Measurements from ENCODE around the gene CLDN1. TPM values are rescaled to one million over a fixed set of nuclear protein-coding genes. Genes with fewer than 3 reads are reported as not detected.

Gene CLDN1
- total and polyA plus RNA-seq, 3 experiments from 2014 or later: 0.09 TPM; not detected in 2

DNA sequence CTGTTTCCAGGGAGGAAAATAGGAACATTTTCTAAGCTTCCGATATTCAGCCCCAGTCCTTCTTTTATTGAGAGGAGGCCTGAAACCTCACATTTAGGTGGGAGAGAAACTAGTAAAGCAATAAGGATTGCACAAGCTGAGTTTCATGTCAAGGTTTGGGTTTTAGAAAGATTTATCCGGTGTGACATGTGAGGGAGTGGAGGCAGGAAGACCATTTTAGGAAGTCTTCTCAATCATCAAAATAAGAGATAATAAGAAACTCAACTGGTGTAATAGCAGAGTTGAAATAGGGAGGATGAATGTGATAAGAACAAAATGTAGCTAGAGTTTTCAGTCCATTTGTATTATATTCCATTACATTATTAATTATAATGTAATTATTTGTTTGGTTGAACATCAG, 38.0 kb upstream of the CLDN1 start:
- Mint-ChIP-seq H3K27me3 (no peaks in the 10 kb centered on the region), H3K27ac (no peak overlapping the region), H3K9me3 (no peaks in the 10 kb centered on the region), H3K4me1 (no peaks in the 10 kb centered on the region), H3K4me3 (no peak overlapping the region), H3K36me3 (no peaks in the 10 kb centered on the region)
- ChIA-PET POLR2A (no interaction called here), CTCF (no interaction called here)
- H3K27ac ChIP-seq (ENCODE audit: low read depth, low read length): no peak overlapping the region
- no peak overlapping the region for H3K4me3 ChIP-seq (ENCODE audit: low read length)
- no peaks in the 10 kb centered on the region for H3K27me3 ChIP-seq (ENCODE audit: insufficient read depth, low read length, poor library complexity, severe bottlenecking)
- no peaks in the 10 kb centered on the region for H3K4me1 ChIP-seq (ENCODE audit: insufficient read depth, low read length)
- DNase-seq: no peak
- H3K9me3 ChIP-seq (ENCODE audit: low read length): no peaks in the 10 kb centered on the region
- H3K36me3 ChIP-seq (ENCODE audit: insufficient read depth, low read length): no peaks in the 10 kb centered on the region

GRCh38 chr3:190359813-190360212, 37.6 kb upstream of the CLDN1 start:
- Histone ChIP-seq H3K4me1 (ENCODE audit: insufficient read depth, low read length) (no peaks in the 10 kb centered on the region), H3K36me3 (ENCODE audit: insufficient read depth, low read length) (no peaks in the 10 kb centered on the region), H3K4me3 (ENCODE audit: low read length) (no peak overlapping the region), H3K27me3 (ENCODE audit: insufficient read depth, low read length, poor library complexity, severe bottlenecking) (no peaks in the 10 kb centered on the region), H3K27ac (ENCODE audit: low read depth, low read length) (no peak overlapping the region), H3K9me3 (ENCODE audit: low read length) (no peaks in the 10 kb centered on the region)
- CTCF ChIA-PET: no interaction called here
- Mint-ChIP-seq H3K4me1 (no peaks in the 10 kb centered on the region), H3K27me3 (no peaks in the 10 kb centered on the region), H3K36me3 (no peaks in the 10 kb centered on the region), H3K27ac (no peak overlapping the region), H3K9me3 (no peaks in the 10 kb centered on the region), H3K4me3 (no peak overlapping the region)
- POLR2A ChIA-PET: no interaction called here
- no peak for DNase-seq

GRCh38 chr3:190357468-190357867, 35.2 kb upstream of the CLDN1 start:
- ChIA-PET CTCF (no interaction called here), POLR2A (no interaction called here)
- H3K4me3 Mint-ChIP-seq: no peak overlapping the region
- no peaks in the 10 kb centered on the region for H3K27me3 Mint-ChIP-seq
- DNase-seq: no peak
- no peak overlapping the region for H3K27ac Mint-ChIP-seq
- Histone ChIP-seq H3K4me3 (ENCODE audit: low read length) (no peak overlapping the region), H3K4me1 (ENCODE audit: insufficient read depth, low read length) (no peaks in the 10 kb centered on the region), H3K9me3 (ENCODE audit: low read length) (no peaks in the 10 kb centered on the region), H3K27ac (ENCODE audit: low read depth, low read length) (no peak overlapping the region), H3K36me3 (ENCODE audit: insufficient read depth, low read length) (no peaks in the 10 kb centered on the region), H3K27me3 (ENCODE audit: insufficient read depth, low read length, poor library complexity, severe bottlenecking) (no peaks in the 10 kb centered on the region)
- H3K4me1 Mint-ChIP-seq: no peaks in the 10 kb centered on the region
- H3K9me3 Mint-ChIP-seq: no peaks in the 10 kb centered on the region
- no peaks in the 10 kb centered on the region for H3K36me3 Mint-ChIP-seq

DNA sequence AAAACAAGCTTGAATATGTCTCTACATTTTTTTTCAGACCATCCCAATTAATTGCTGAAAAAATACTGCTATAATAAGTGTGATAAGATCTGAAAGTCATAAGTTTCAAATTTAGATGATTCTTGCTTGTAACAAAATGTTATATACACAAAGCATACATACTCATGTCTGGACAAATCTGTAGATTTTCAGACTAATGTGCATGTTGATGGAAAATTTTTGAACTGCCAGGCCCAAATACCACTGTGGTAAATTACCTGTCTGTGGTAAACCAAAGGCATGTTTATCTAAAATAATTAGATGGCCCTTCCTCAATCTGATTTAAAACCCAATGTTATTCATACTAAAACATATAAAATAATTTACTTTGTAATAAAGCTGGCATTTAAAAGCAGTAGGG, 34.0 kb upstream of the CLDN1 start:
- CTCF ChIA-PET: no interaction called here
- Mint-ChIP-seq H3K36me3 (no peaks in the 10 kb centered on the region), H3K4me3 (no peak overlapping the region), H3K4me1 (no peaks in the 10 kb centered on the region), H3K27me3 (peaks cover 0 to under 1% of the 10 kb centered on the region in 2 donors), H3K27ac (no peak overlapping the region), H3K9me3 (no peaks in the 10 kb centered on the region)
- DNase-seq: no peak
- Histone ChIP-seq H3K4me1 (ENCODE audit: insufficient read depth, low read length) (no peaks in the 10 kb centered on the region), H3K27me3 (ENCODE audit: insufficient read depth, low read length, poor library complexity, severe bottlenecking) (no peaks in the 10 kb centered on the region), H3K4me3 (ENCODE audit: low read length) (no peak overlapping the region), H3K36me3 (ENCODE audit: insufficient read depth, low read length) (no peaks in the 10 kb centered on the region), H3K27ac (ENCODE audit: low read depth, low read length) (no peak overlapping the region), H3K9me3 (ENCODE audit: low read length) (no peaks in the 10 kb centered on the region)
- POLR2A ChIA-PET: no interaction called here

GRCh38 chr3:190352861-190353457, 30.7 kb upstream of the CLDN1 start:
- Histone ChIP-seq H3K4me3 (ENCODE audit: low read length) (no peak overlapping the region), H3K36me3 (ENCODE audit: insufficient read depth, low read length) (no peaks in the 10 kb centered on the region), H3K27me3 (ENCODE audit: insufficient read depth, low read length, poor library complexity, severe bottlenecking) (no peaks in the 10 kb centered on the region), H3K27ac (ENCODE audit: low read depth, low read length) (no peak overlapping the region), H3K4me1 (ENCODE audit: insufficient read depth, low read length) (no peaks in the 10 kb centered on the region), H3K9me3 (ENCODE audit: low read length) (no peaks in the 10 kb centered on the region)
- Mint-ChIP-seq H3K27ac (no peak overlapping the region), H3K36me3 (no peaks in the 10 kb centered on the region), H3K27me3 (peaks cover 5% of the 10 kb centered on the region in 2 donors), H3K4me1 (no peaks in the 10 kb centered on the region), H3K9me3 (peaks cover 0 to 6% (median 0%) of the 10 kb centered on the region in 5 donors), H3K4me3 (no peak overlapping the region)
- ChIA-PET CTCF (no interaction called here), POLR2A (no interaction called here)
- DNase-seq: no peak

DNA sequence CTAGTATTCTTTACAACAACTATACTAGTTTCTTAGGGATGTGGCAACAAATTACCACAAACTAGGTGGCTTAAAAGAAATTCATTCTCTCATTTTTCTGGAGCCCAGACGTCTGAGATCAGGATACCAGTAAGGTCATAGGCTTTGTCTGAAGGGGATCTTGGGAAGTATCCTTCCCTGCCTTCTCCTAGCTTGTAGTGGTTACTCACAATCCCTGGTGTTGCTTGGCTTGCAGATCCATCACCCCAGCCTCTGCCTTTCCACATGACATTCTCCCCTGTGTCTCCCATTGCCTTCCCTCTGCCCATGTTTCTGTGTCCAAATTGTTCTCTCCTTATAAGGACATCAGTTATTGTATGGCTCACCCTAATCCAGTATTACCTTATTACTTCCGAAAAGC, 24.3 kb upstream of the CLDN1 start:
- H3K4me1 Mint-ChIP-seq: no peaks in the 10 kb centered on the region
- Histone ChIP-seq H3K27me3 (ENCODE audit: insufficient read depth, low read length, poor library complexity, severe bottlenecking) (no peaks in the 10 kb centered on the region), H3K27ac (ENCODE audit: low read depth, low read length) (no peak overlapping the region), H3K9me3 (ENCODE audit: low read length) (no peaks in the 10 kb centered on the region), H3K36me3 (ENCODE audit: insufficient read depth, low read length) (no peaks in the 10 kb centered on the region), H3K4me1 (ENCODE audit: insufficient read depth, low read length) (no peaks in the 10 kb centered on the region), H3K4me3 (ENCODE audit: low read length) (no peak overlapping the region)
- CTCF ChIA-PET: no interaction called here
- H3K9me3 Mint-ChIP-seq: peaks cover 0 to 6% (median 3%) of the 10 kb centered on the region in 5 donors
- no peak overlapping the region for H3K27ac Mint-ChIP-seq
- DNase-seq: no peak
- peaks cover 10 to 18% of the 10 kb centered on the region in 2 donors for H3K27me3 Mint-ChIP-seq
- no peaks in the 10 kb centered on the region for H3K36me3 Mint-ChIP-seq
- H3K4me3 Mint-ChIP-seq: no peak overlapping the region
- POLR2A ChIA-PET: no interaction called here

DNA sequence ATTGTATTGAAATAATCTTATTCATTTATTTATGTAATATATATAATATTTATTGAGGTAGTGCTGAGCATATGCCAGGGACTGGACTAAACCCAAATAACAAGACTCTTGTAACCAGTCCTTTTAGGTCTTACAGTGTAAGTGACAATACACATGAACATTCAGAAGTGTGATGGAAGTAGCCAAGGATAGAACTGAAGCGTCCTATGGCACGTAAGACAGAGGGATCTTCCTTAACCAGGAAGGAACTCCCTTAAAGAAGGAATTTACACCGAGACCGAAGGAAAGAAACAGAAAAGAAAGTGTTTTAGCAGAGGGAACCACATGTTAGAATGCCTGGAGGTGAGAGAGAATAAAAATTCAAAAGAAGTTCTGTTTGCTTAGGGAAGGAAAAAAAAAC, 23.6 kb upstream of the CLDN1 start:
- H3K4me3 Mint-ChIP-seq: no peak overlapping the region
- ChIA-PET CTCF (no interaction called here), POLR2A (no interaction called here)
- H3K36me3 Mint-ChIP-seq: no peaks in the 10 kb centered on the region
- no peaks in the 10 kb centered on the region for H3K36me3 ChIP-seq (ENCODE audit: insufficient read depth, low read length)
- H3K27me3 ChIP-seq (ENCODE audit: insufficient read depth, low read length, poor library complexity, severe bottlenecking): no peaks in the 10 kb centered on the region
- H3K27me3 Mint-ChIP-seq: peaks cover 7 to 18% of the 10 kb centered on the region in 2 donors
- no peak overlapping the region for H3K27ac Mint-ChIP-seq
- H3K4me1 ChIP-seq (ENCODE audit: insufficient read depth, low read length): no peaks in the 10 kb centered on the region
- H3K4me1 Mint-ChIP-seq: no peaks in the 10 kb centered on the region
- H3K9me3 Mint-ChIP-seq: peaks cover 0 to 6% (median 3%) of the 10 kb centered on the region in 5 donors
- H3K9me3 ChIP-seq (ENCODE audit: low read length): no peaks in the 10 kb centered on the region
- H3K27ac ChIP-seq (ENCODE audit: low read depth, low read length): no peak overlapping the region
- no peak for DNase-seq
- no peak overlapping the region for H3K4me3 ChIP-seq (ENCODE audit: low read length)

DNA sequence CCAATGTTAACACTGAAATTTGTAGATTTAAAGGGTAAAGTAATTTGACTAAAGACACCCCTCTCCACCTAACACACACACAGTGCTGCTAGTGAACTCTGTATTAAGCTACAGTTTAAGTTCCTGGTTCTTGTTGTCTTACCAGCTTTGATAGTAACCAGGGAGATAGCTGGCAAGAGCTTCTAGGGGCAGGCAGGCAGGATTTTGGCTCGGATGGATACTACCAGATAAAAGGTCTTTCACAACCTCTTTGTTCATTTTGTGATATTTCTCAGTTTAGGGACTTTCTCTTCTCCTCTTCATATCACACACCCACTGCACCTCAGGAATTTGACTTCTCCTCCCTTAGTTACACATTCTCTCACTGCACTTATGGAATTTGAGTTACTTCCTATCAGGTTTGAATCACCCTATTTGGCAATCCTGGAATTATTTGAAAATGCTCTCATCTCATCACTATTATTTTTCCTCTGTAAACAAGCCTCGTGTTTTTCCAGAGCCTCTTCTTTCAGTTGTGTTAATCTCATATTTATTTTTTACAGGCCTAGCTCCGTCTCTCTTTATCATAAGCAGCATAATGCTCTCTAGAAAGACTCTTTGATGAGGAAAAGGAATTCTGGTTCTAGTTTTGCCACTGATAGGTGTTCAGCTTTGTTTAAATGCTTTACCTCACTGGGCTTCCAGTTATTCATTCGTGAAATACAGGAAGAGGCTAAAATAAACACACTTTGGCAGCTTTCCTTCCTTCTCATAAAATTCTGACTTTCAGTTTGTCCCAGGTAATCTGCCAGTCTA, 23.0 kb upstream of the CLDN1 start:
- Mint-ChIP-seq H3K27me3 (peaks cover 5 to 18% of the 10 kb centered on the region in 2 donors), H3K4me1 (no peaks in the 10 kb centered on the region), H3K27ac (peak overlapping the region in 2 of 8 donors; percentile 3 to 45), H3K9me3 (peaks cover 0 to 6% (median 3%) of the 10 kb centered on the region in 5 donors), H3K36me3 (no peaks in the 10 kb centered on the region), H3K4me3 (no peak overlapping the region)
- no peak overlapping the region for H3K4me3 ChIP-seq (ENCODE audit: low read length)
- no peaks in the 10 kb centered on the region for H3K36me3 ChIP-seq (ENCODE audit: insufficient read depth, low read length)
- H3K9me3 ChIP-seq (ENCODE audit: low read length): no peaks in the 10 kb centered on the region
- ChIA-PET CTCF (no interaction called here), POLR2A (no interaction called here)
- no peak for DNase-seq
- no peak overlapping the region for H3K27ac ChIP-seq (ENCODE audit: low read depth, low read length)
- no peaks in the 10 kb centered on the region for H3K27me3 ChIP-seq (ENCODE audit: insufficient read depth, low read length, poor library complexity, severe bottlenecking)
- H3K4me1 ChIP-seq (ENCODE audit: insufficient read depth, low read length): no peaks in the 10 kb centered on the region
